ENCODE results near the gene CNST.

Gene CNST

DNA sequence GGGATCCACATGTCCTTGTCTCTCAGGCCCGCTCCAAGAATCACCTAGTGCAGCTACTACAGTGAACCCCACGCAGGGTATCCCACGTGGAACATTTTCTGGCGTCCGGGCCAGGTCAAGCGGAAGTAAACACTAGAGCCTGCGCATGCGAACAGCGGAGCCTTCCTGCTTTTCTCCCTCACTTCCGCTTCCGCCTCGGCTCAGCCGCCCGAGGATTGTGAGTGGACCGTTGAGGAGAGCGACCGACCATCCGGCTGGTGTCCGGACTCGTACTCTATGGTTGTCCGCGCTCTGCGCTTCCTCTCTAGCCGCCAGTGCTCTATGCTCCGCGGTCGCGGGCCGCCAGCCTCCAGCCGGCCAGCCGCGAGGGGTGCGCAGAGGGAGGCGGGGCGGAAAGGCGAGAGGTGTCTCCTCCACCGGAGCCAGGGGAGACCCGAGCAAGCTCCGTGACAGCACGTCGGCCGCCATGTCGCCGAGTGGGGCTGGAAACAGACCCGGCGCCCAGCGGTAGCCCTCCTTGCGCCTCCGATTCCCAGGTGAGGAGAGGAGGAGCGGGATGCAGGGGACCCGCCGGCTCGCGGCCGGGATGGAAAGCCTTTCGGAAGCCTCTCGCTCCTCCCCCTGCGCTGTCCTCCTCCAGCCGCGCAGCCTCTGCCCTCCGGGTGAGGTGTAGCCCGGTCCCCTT is at the start of gene CNST, which contains the start of gene TFB2M:
Gene CNST, plus strand, starts transcription at position 329 of the 685 bp plus-strand sequence. CDS start 25,107 bp downstream, outside the sequence.
Gene TFB2M, minus strand, starts transcription at position 134 of the 685 bp plus-strand sequence. Its CDS starts 123 bp downstream, at position 11.
- H3K36me3 Mint-ChIP-seq, result peaks cover 6% of the 10 kb centered on the region
- peak within 1 kb of the TSS; percentile 98 for H3K4me3 Mint-ChIP-seq
- H3K27ac Mint-ChIP-seq, result peak within 1 kb of the TSS; percentile 96
- peaks cover 51% of the 10 kb centered on the region for H3K4me1 Mint-ChIP-seq (ENCODE audit: low read depth)
- no peaks in the 10 kb centered on the region for H3K27me3 Mint-ChIP-seq
- H3K9me3 Mint-ChIP-seq (ENCODE audit: low read depth), result no peaks in the 10 kb centered on the region

DNA sequence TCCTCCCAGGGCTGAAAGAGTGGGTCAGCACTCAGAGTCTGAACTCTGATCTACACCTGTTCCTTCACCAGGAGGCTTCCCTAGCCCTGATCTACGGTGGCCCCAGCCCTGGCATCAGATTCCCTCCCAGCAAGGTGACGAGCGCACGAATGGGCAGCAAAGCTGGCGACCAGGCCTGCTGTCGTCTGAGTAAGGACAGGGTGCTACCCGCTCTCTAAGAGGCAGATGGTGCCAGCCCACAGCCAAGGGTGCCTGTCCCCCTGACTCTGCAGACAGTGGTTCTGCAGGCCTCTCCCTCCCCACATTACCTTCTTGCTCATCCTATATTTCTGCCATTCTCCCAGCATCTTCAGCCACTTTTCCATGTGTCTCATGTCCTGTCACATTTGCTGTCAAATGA is 48.9 kb upstream of the CNST start:
- Mint-ChIP-seq H3K4me1 (ENCODE audit: low read depth) (no peaks in the 10 kb centered on the region), H3K36me3 (peaks cover 2% of the 10 kb centered on the region), H3K4me3 (no peak overlapping the region), H3K27ac (no peak overlapping the region), H3K27me3 (no peaks in the 10 kb centered on the region), H3K9me3 (ENCODE audit: low read depth) (peaks cover 7% of the 10 kb centered on the region)

GRCh38 chr1:246518456-246519205 is 47.6 kb upstream of the CNST start:
- H3K36me3 Mint-ChIP-seq, result peaks cover 2% of the 10 kb centered on the region

DNA sequence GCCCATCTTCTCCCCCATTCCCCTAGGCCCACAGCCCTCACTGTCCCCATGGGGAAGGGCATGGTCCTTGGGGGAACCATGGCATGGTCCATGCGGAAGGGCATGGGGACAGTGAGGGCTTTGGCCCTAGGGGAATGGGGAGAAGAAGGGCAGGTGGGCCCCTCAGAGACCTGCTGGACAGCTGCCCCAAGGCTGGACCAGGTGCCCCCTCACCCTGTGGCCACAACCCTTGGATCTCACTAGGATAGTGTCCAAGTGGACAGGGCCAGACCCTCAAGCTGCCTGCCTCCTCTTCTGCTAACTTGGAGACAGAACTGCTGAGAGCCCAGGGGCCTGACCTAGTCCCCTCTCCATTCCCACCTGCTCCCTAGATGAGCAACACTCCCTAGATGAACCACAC is 46.7 kb upstream of the CNST start:
- Mint-ChIP-seq H3K4me3 (no peak overlapping the region), H3K9me3 (ENCODE audit: low read depth) (peaks cover 7% of the 10 kb centered on the region), H3K27ac (no peak overlapping the region), H3K27me3 (no peaks in the 10 kb centered on the region), H3K36me3 (peaks cover 2% of the 10 kb centered on the region), H3K4me1 (ENCODE audit: low read depth) (no peaks in the 10 kb centered on the region)

More at GRCh38 chr1:246518456-246519205, 47.6 kb upstream of the CNST start:
- no peaks in the 10 kb centered on the region for H3K27me3 Mint-ChIP-seq
- H3K27ac Mint-ChIP-seq, result no peak overlapping the region
- H3K4me3 Mint-ChIP-seq, result no peak overlapping the region
- H3K4me1 Mint-ChIP-seq (ENCODE audit: low read depth), result no peaks in the 10 kb centered on the region
- peaks cover 7% of the 10 kb centered on the region for H3K9me3 Mint-ChIP-seq (ENCODE audit: low read depth)

- Mint-ChIP-seq H3K4me1 (ENCODE audit: low read depth) (peaks cover 5% of the 10 kb centered on the region), H3K27ac (no peak overlapping the region), H3K36me3 (peaks cover 4% of the 10 kb centered on the region), H3K4me3 (no peak overlapping the region), H3K27me3 (no peaks in the 10 kb centered on the region), H3K9me3 (ENCODE audit: low read depth) (peaks cover 8% of the 10 kb centered on the region)
Measured at GRCh38 chr1:246526380-246526779, 39.9 kb upstream of the CNST start.

DNA sequence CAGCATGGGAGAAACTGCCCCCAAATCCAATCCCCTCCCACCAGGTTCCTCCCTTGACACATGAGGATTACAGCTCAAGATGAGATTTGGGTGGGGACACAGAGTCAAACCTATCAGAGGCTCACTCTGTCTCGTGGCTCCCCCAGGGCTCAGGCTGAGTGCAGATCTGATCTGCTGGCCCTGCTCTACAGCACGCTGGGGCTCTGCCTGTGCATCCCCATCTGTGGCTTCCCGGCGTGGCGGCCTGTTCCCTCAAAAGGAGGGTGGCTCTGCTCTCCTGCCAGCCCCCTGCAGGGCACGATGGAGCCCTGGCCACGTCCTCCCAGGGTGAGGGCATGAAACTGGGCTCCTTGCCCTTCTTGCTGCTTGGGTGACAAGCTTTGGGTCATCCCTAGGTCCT is 39.3 kb upstream of the CNST start:
- Mint-ChIP-seq H3K4me3 (no peak overlapping the region), H3K27ac (no peak overlapping the region), H3K4me1 (ENCODE audit: low read depth) (peaks cover 5% of the 10 kb centered on the region), H3K27me3 (no peaks in the 10 kb centered on the region), H3K9me3 (ENCODE audit: low read depth) (peaks cover 10% of the 10 kb centered on the region), H3K36me3 (peaks cover 4% of the 10 kb centered on the region)

DNA sequence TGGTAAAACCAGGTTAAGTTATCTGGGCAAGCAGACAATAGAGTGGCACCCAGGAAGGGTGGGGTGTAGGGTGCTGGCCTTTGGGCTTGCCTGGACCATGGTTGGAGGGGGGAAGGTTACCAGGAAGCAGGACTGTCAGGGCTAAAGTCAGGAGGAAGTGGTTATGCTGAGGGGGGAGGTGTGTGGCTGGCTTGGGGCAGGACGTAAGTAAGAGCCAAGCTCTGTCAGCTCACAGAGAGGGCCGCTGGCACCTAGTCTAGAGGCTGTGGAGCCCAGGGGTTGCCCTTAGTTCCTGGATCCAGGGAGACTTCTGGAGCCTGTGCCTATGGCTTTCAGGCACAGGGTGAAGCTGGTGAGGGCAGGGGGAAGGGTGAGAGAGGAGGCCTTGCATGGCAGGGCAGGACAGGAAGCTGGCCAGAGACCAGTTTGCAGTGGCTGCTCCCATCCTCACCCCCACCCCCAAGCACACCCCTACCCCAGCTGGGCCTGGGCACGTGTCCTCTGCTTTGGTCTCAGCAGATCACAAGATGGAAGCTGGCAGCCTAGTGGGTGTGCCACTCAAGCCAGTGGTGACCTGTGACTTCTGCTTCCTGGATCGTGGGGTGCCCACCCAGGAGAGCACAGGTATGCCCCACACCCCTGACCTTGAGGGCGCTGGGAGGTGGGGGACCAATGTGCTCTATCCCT is 38.7 kb upstream of the CNST start:
- Mint-ChIP-seq H3K9me3 (ENCODE audit: low read depth) (peaks cover 10% of the 10 kb centered on the region), H3K4me1 (ENCODE audit: low read depth) (peaks cover 5% of the 10 kb centered on the region), H3K4me3 (no peak overlapping the region), H3K27ac (no peak overlapping the region), H3K36me3 (peaks cover 4% of the 10 kb centered on the region), H3K27me3 (no peaks in the 10 kb centered on the region)

DNA sequence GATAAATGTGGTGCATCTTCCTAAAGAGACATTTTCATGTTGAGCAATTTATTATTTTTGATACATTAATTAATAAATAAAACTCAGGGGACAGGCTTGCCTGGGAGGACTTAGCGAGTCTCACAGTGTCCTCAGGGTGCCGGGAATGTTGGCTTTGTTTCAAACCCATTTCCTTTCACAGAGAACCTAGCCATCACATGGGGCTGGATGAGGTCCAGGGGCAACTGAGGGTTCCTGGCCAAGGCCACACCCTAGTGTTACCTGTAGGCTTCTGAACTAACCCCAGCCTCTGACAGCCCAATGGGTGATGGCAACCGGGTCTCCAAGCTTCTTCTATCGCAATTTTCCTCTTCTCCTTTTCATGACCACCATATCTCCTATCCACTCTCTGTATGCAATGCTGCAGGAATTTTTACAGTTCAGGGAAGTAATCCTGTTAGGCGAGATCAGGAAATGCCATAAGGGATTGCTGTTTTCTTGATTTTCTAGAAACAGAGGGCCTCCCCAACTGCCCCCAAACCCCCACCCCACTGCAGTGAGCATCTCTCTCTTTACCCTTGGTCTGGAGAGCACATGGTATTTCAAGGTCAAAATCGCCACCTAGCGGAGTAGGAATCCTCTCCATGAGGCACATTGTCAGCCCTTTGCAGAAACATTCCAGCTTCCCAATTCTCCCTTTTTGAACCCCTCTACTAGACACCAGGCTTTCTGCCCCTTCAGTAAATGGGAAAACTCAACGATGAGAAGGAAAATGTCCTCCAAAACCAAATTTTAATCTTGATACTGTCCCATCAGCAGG is 37.1 kb upstream of the CNST start:
- Mint-ChIP-seq H3K36me3 (peaks cover 4% of the 10 kb centered on the region), H3K27ac (no peak overlapping the region), H3K27me3 (no peaks in the 10 kb centered on the region), H3K4me3 (no peak overlapping the region), H3K9me3 (ENCODE audit: low read depth) (peaks cover 10% of the 10 kb centered on the region), H3K4me1 (ENCODE audit: low read depth) (peaks cover 5% of the 10 kb centered on the region)

- H3K27me3 Mint-ChIP-seq, result no peaks in the 10 kb centered on the region
- no peak overlapping the region for H3K4me3 Mint-ChIP-seq
- H3K36me3 Mint-ChIP-seq, result peaks cover 4% of the 10 kb centered on the region
- H3K27ac Mint-ChIP-seq, result no peak overlapping the region
- peaks cover 10% of the 10 kb centered on the region for H3K9me3 Mint-ChIP-seq (ENCODE audit: low read depth)
- H3K4me1 Mint-ChIP-seq (ENCODE audit: low read depth), result peaks cover 5% of the 10 kb centered on the region
Measured at GRCh38 chr1:246530482-246530881, 35.8 kb upstream of the CNST start.

DNA sequence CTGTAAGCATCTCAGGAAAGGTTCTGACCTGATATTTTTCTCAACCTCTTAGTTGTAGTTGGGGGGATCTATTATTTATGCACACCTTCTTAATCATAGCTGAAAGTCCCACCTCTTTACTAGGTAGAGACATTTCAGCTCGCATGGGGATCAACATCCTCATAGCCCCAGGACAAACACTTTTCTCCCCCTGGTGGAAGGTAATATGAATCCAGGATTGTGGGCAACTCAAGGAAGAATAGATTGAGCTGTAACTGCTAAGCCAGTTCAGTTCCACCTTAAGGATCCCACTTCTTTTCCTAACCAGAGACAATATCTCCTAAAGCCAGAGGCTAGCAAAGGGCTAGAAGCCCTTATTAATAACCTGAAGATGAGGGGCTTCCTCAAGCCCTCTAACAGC is 33.7 kb upstream of the CNST start:
- H3K9me3 Mint-ChIP-seq (ENCODE audit: low read depth), result peaks cover 10% of the 10 kb centered on the region

GRCh38 chr1:246533371-246533905 is 32.8 kb upstream of the CNST start:
- H3K9me3 Mint-ChIP-seq (ENCODE audit: low read depth), result peaks cover 10% of the 10 kb centered on the region
- H3K27me3 Mint-ChIP-seq, result no peaks in the 10 kb centered on the region
- H3K4me3 Mint-ChIP-seq, result no peak overlapping the region
- H3K27ac Mint-ChIP-seq, result no peak overlapping the region
- peaks cover 4% of the 10 kb centered on the region for H3K36me3 Mint-ChIP-seq
- no peaks in the 10 kb centered on the region for H3K4me1 Mint-ChIP-seq (ENCODE audit: low read depth)

More for the DNA sequence above, 33.7 kb upstream of the CNST start:
- H3K27me3 Mint-ChIP-seq, result no peaks in the 10 kb centered on the region
- H3K36me3 Mint-ChIP-seq, result peaks cover 4% of the 10 kb centered on the region
- peaks cover under 1% of the 10 kb centered on the region for H3K4me1 Mint-ChIP-seq (ENCODE audit: low read depth)
- no peak overlapping the region for H3K27ac Mint-ChIP-seq
- no peak overlapping the region for H3K4me3 Mint-ChIP-seq

- H3K27me3 Mint-ChIP-seq, result no peaks in the 10 kb centered on the region
- H3K36me3 Mint-ChIP-seq, result peaks cover 4% of the 10 kb centered on the region
- H3K9me3 Mint-ChIP-seq (ENCODE audit: low read depth), result peaks cover 10% of the 10 kb centered on the region
- H3K4me1 Mint-ChIP-seq (ENCODE audit: low read depth), result no peaks in the 10 kb centered on the region
- no peak overlapping the region for H3K4me3 Mint-ChIP-seq
- no peak overlapping the region for H3K27ac Mint-ChIP-seq
Measured at GRCh38 chr1:246534114-246534513, 32.1 kb upstream of the CNST start.

GRCh38 chr1:246537441-246537840 is 28.8 kb upstream of the CNST start:
- no peaks in the 10 kb centered on the region for H3K9me3 Mint-ChIP-seq (ENCODE audit: low read depth)
- peaks cover 4% of the 10 kb centered on the region for H3K36me3 Mint-ChIP-seq
- no peak overlapping the region for H3K4me3 Mint-ChIP-seq
- H3K27ac Mint-ChIP-seq, result no peak overlapping the region
- H3K27me3 Mint-ChIP-seq, result no peaks in the 10 kb centered on the region
- H3K4me1 Mint-ChIP-seq (ENCODE audit: low read depth), result no peaks in the 10 kb centered on the region

DNA sequence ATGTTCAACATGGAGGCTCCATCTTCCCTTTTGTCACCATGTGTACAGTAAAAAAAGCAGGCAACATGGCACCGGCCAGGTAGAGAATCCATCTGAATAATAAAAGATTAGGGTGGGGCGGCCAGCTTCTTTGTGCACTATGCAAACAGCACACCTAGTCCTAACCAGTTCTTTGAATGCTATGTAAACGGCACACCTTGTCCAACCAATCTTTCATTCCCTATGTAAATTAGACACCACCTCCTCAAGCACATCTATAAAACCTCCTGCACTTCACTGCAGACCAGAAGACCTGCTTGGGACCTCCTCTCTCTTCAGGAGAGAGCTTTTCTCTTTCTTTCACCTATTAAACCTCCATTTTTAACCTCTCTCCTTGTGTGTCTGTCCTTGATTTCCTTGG is 28.4 kb upstream of the CNST start:
- H3K36me3 Mint-ChIP-seq, result peaks cover 4% of the 10 kb centered on the region
- no peaks in the 10 kb centered on the region for H3K27me3 Mint-ChIP-seq
- H3K4me3 Mint-ChIP-seq, result no peak overlapping the region
- no peak overlapping the region for H3K27ac Mint-ChIP-seq
- no peaks in the 10 kb centered on the region for H3K4me1 Mint-ChIP-seq (ENCODE audit: low read depth)
- no peaks in the 10 kb centered on the region for H3K9me3 Mint-ChIP-seq (ENCODE audit: low read depth)

Measured in activated naive CD8-positive, alpha-beta T cell (primary cell).